B cell (primary cell): ENCODE results near the gene BACH2.

Source experiments
- EZH2 ChIP-seq: IDR thresholded peaks from 2 replicates; pipeline ENCODE4 v1.6.1; 2012; ENCODE audit warnings: borderline replicate concordance, low read depth, mild to moderate bottlenecking, moderate library complexity, low read length; ENCODE audit not compliant: insufficient read depth, poor library complexity, severe bottlenecking
- TF ChIP-seq, protein P1 (sequence below): fragments of 200-600 bp; IDR thresholded peaks from one replicate; pipeline ENCODE4 v1.8.0; 2022; ENCODE audit warnings: antibody characterized with exemption, mild to moderate bottlenecking

DNA sequence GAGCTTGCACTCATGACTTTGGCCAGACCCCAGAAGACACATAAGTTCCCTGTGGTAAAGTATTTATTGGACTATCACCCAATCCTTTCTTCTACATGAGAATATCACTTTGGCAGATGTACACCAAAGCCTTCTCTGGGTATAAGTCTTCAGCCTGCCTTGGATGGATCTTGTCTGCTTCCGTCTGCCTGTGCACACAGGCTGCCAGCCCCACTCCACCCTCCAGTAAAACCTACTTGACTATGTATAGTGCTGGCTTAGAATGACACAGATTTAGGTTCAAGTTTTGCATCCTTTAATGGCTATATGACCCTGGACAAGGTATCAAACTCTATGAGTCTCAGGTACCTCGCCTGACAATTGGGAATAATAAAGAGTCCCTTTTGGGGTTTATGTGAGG, 63.4 kb downstream of the BACH2 start:
- TF ChIP-seq, protein P1, sequence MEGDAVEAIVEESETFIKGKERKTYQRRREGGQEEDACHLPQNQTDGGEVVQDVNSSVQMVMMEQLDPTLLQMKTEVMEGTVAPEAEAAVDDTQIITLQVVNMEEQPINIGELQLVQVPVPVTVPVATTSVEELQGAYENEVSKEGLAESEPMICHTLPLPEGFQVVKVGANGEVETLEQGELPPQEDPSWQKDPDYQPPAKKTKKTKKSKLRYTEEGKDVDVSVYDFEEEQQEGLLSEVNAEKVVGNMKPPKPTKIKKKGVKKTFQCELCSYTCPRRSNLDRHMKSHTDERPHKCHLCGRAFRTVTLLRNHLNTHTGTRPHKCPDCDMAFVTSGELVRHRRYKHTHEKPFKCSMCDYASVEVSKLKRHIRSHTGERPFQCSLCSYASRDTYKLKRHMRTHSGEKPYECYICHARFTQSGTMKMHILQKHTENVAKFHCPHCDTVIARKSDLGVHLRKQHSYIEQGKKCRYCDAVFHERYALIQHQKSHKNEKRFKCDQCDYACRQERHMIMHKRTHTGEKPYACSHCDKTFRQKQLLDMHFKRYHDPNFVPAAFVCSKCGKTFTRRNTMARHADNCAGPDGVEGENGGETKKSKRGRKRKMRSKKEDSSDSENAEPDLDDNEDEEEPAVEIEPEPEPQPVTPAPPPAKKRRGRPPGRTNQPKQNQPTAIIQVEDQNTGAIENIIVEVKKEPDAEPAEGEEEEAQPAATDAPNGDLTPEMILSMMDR, result no peak
- TF ChIP-seq EZH2, result no peak
